Measurements from ENCODE around the gene PACSIN2. TPM values are rescaled to one million over a fixed set of nuclear protein-coding genes. Genes with fewer than 3 reads are reported as not detected.
"Not testable (repeated sequence)": the region's sequence is repeated elsewhere in the genome, so short reads cannot be mapped to it uniquely, and the experiment has no call there.

PACSIN2 gene
- total and polyA plus RNA-seq, 4 donors: 40.3 to 149 (median 84.0) TPM

DNA sequence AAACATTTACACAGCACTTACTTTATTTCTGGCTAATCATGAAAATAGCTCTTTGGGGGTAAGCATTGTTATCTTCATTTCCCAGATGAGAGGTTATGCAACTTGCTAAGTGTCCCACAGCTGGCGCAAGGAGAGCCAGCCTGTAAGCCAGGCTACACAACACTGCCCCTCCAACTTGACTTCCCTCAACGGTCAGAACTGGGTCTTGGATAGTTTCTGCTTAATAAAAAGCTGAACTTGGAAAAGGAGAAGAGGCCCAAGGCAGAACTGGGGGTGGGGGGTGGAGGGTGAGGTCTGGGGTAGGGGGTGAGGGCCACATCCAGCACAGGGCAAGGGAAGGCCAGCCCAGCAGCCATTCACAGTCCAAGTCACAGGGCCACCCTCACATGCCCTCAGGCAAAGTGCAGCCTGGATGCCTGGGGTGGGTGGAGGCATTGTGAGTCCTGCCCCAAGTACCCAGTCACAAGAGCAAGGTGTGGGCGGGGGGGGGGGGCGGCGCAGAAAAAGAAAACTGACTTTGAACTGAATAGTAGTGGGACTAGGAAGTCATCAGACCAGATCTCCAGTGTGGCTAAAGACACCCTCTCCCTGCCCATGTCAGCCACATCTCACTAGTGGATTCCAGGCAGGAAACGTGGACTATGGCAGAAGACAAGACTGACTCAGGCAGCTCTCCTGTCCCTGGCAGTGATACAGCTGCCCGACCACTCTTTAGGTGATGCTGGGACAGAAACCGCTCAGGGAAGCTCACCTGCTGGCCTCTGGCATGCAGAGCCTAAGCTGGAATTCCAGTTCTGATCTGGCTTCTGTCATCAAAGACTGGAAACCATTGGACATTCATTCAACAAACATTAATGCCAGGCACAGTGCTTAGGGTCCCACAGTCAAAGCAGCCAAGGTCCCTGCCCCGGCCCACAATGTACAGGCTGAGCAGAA is 52.4 kb downstream of the PACSIN2 start:
- no peaks in the 10 kb centered on the region for H3K27me3 ChIP-seq (ENCODE audit: control insufficient read depth in 3 of 3, insufficient read depth in 3 of 3, low read length in 2 of 3)
- DNase-seq: peak; percentile 73 to 91 (median 88)
- no peaks in the 10 kb centered on the region for H3K36me3 ChIP-seq (ENCODE audit: control insufficient read depth in 4 of 4, insufficient read depth in 4 of 4, low read length in 4 of 4)
- no peaks in the 10 kb centered on the region for H3K9me3 ChIP-seq (ENCODE audit: control insufficient read depth in 4 of 4, insufficient read depth in 3 of 4, low read length in 3 of 4)
- H3K4me3 ChIP-seq: no peak overlapping the region
- whole genome bisulfite sequencing, 2 donors: 54% methylated on average over 7 to 9 of the region's 9 CpGs
- no peak overlapping the region for H3K9ac ChIP-seq (ENCODE audit: insufficient read depth in 1 of 2, low read length in 2 of 2)
- peak; percentile 69 for ATAC-seq (ENCODE audit: insufficient read depth, low FRiP score)
- TF ChIP-seq CTCF (IDR thresholded peaks at IDR 0.05; ENCODE audit: control extremely low read depth, extremely low read depth): no peak
- H3K27ac ChIP-seq (ENCODE audit: low read depth in 1 of 2, low read length in 1 of 2): peak overlapping the region in 1 of 2 donors; percentile 88
- peaks cover 20 to 63% (median 30%) of the 10 kb centered on the region in 5 donors for H3K4me1 ChIP-seq (ENCODE audit: control insufficient read depth in 5 of 5, insufficient read depth in 5 of 5, low read length in 5 of 5)

GRCh38 chr22:42961810-42962209 is 53.1 kb downstream of the PACSIN2 start:
- H3K27ac ChIP-seq (ENCODE audit: low read depth in 1 of 2, low read length in 1 of 2): peak overlapping the region in 1 of 2 donors; percentile 66
- H3K4me1 ChIP-seq (ENCODE audit: control insufficient read depth in 5 of 5, insufficient read depth in 5 of 5, low read length in 5 of 5): peaks cover 18 to 65% (median 31%) of the 10 kb centered on the region in 5 donors

GRCh38 chr22:42961400-42961690 is 53.6 kb downstream of the PACSIN2 start:
- not testable (repeated sequence) for ATAC-seq (ENCODE audit: insufficient read depth, low FRiP score); H3K36me3 ChIP-seq (ENCODE audit: control insufficient read depth in 4 of 4, insufficient read depth in 4 of 4, low read length in 4 of 4); H3K9ac ChIP-seq (ENCODE audit: insufficient read depth in 1 of 2, low read length in 2 of 2); H3K4me3 ChIP-seq; H3K9me3 ChIP-seq (ENCODE audit: control insufficient read depth in 4 of 4, insufficient read depth in 3 of 4, low read length in 3 of 4); DNase-seq; H3K27me3 ChIP-seq (ENCODE audit: control insufficient read depth in 3 of 3, insufficient read depth in 3 of 3, low read length in 2 of 3)
- Histone ChIP-seq H3K4me1 (ENCODE audit: control insufficient read depth in 5 of 5, insufficient read depth in 5 of 5, low read length in 5 of 5) (peaks cover 18 to 64% (median 31%) of the 10 kb centered on the region in 5 donors), H3K27ac (ENCODE audit: low read depth in 1 of 2, low read length in 1 of 2) (peak overlapping the region in 1 of 2 donors; percentile 28)
- 70 to 79% methylated on average over 3 of the region's 3 CpGs for WGBS, 2 donors

More at GRCh38 chr22:42961810-42962209, 53.1 kb downstream of the PACSIN2 start:
- H3K9ac ChIP-seq (ENCODE audit: insufficient read depth in 1 of 2, low read length in 2 of 2): no peak overlapping the region
- no peaks in the 10 kb centered on the region for H3K36me3 ChIP-seq (ENCODE audit: control insufficient read depth in 4 of 4, insufficient read depth in 4 of 4, low read length in 4 of 4)
- DNase-seq: no peak
- no peak for TF ChIP-seq CTCF (IDR thresholded peaks at IDR 0.05; ENCODE audit: control extremely low read depth, extremely low read depth)
- no peak overlapping the region for H3K4me3 ChIP-seq
- WGBS, 2 donors: 27 to 36% methylated on average over 6 of the region's 6 CpGs
- H3K9me3 ChIP-seq (ENCODE audit: control insufficient read depth in 4 of 4, insufficient read depth in 3 of 4, low read length in 3 of 4): no peaks in the 10 kb centered on the region
- no peaks in the 10 kb centered on the region for H3K27me3 ChIP-seq (ENCODE audit: control insufficient read depth in 3 of 3, insufficient read depth in 3 of 3, low read length in 2 of 3)
- no peak for ATAC-seq (ENCODE audit: insufficient read depth, low FRiP score)

GRCh38 chr22:42960531-42961399 is 54.2 kb downstream of the PACSIN2 start:
- H3K9ac ChIP-seq (ENCODE audit: insufficient read depth in 1 of 2, low read length in 2 of 2): no peak overlapping the region
- H3K4me1 ChIP-seq (ENCODE audit: control insufficient read depth in 5 of 5, insufficient read depth in 5 of 5, low read length in 5 of 5): peaks cover 18 to 61% (median 31%) of the 10 kb centered on the region in 5 donors
- DNase-seq: no peak
- no peaks in the 10 kb centered on the region for H3K9me3 ChIP-seq (ENCODE audit: control insufficient read depth in 4 of 4, insufficient read depth in 3 of 4, low read length in 3 of 4)
- peak overlapping the region; percentile 75 to 92 for H3K27ac ChIP-seq (ENCODE audit: low read depth in 1 of 2, low read length in 1 of 2)
- TF ChIP-seq CTCF (IDR thresholded peaks at IDR 0.05; ENCODE audit: control extremely low read depth, extremely low read depth): no peak
- no peak overlapping the region for H3K4me3 ChIP-seq
- H3K36me3 ChIP-seq (ENCODE audit: control insufficient read depth in 4 of 4, insufficient read depth in 4 of 4, low read length in 4 of 4): no peaks in the 10 kb centered on the region
- 52 to 56% methylated on average over 10 of the region's 10 CpGs for WGBS, 2 donors
- no peak for ATAC-seq (ENCODE audit: insufficient read depth, low FRiP score)
- H3K27me3 ChIP-seq (ENCODE audit: control insufficient read depth in 3 of 3, insufficient read depth in 3 of 3, low read length in 2 of 3): no peaks in the 10 kb centered on the region
